ENCODE results near the gene STX18. TPM values are rescaled to one million over a fixed set of nuclear protein-coding genes. Genes with fewer than 3 reads are reported as not detected.

Gene STX18
- total RNA-seq, 1 donor from 2014 or later, result 36.5 TPM

DNA sequence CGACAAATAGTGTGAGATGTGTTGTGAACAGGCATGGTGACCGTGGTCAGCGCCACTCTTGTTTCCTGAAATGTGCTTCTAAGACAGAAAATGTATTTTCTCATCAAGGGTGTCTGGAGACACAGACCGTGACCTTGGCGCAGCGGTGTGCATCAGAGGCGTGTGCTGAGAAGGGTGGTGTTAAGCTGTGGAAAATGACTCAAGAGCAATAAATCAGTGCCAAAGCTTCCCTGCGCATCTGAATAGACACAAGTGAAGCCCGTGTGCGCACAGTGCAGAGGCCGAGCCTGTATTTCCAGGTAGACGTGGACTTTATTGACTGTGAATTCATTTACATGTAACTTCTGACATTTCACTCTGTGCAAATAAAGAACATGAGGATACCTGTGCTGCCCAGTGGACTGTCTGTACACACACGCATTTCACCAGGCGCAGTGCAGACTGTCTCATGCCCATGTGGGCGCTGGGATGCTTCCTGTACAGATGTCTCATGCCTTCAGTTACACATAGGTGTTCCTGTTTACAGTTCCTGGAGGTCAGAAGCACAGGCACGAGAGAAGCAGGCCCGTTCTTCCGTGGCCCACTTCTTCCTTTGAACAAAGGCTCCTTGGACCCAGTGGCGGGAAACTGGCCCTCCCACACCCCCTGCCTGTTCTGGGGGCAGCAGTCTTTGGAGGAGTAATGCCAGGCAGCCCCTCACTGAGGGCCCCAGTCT, 123.0 kb downstream of the STX18 start:
- DNase-seq, result no peak
- intact Hi-C loops (cut with DNase I), result no loop called here
- TF ChIP-seq, protein P1, sequence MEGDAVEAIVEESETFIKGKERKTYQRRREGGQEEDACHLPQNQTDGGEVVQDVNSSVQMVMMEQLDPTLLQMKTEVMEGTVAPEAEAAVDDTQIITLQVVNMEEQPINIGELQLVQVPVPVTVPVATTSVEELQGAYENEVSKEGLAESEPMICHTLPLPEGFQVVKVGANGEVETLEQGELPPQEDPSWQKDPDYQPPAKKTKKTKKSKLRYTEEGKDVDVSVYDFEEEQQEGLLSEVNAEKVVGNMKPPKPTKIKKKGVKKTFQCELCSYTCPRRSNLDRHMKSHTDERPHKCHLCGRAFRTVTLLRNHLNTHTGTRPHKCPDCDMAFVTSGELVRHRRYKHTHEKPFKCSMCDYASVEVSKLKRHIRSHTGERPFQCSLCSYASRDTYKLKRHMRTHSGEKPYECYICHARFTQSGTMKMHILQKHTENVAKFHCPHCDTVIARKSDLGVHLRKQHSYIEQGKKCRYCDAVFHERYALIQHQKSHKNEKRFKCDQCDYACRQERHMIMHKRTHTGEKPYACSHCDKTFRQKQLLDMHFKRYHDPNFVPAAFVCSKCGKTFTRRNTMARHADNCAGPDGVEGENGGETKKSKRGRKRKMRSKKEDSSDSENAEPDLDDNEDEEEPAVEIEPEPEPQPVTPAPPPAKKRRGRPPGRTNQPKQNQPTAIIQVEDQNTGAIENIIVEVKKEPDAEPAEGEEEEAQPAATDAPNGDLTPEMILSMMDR (IDR thresholded peaks at IDR 0.05), result no peak
- Histone ChIP-seq H3K4me3 (no peak overlapping the region), H3K9me3 (no peaks in the 10 kb centered on the region), H3K36me3 (peaks cover 62% of the 10 kb centered on the region), H3K27ac (no peak overlapping the region), H3K4me1 (no peaks in the 10 kb centered on the region), H3K27me3 (ENCODE audit: low read depth) (no peaks in the 10 kb centered on the region)
- ATAC-seq, result no peak

DNA sequence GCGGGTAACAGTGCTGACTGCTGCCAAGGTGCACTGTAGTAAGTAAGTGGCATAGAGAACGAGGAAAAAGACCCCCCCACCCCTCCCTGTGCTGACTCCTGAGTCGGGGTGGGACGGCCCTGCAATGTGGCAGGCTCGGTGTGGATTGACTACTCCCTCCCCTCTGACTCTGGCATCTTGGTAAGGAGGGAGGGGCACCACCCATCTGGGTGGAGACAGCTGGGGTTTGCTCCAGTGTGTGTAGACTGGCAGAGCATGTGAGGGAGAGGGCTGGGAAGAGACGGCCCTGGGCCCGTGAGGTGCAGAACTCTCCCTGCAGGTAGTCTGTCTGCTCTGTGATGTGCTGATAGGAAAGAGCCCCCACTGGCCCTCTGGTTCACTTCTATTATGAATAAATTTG, 124.0 kb downstream of the STX18 start:
- Histone ChIP-seq H3K4me3 (no peak overlapping the region), H3K36me3 (peaks cover 52% of the 10 kb centered on the region), H3K9me3 (no peaks in the 10 kb centered on the region), H3K27me3 (ENCODE audit: low read depth) (no peaks in the 10 kb centered on the region), H3K27ac (no peak overlapping the region), H3K4me1 (no peaks in the 10 kb centered on the region)
- no peak for DNase-seq
- intact Hi-C loops (cut with DNase I), result no loop called here
- TF ChIP-seq, protein P1 (IDR thresholded peaks at IDR 0.05), result no peak
- no peak for ATAC-seq

DNA sequence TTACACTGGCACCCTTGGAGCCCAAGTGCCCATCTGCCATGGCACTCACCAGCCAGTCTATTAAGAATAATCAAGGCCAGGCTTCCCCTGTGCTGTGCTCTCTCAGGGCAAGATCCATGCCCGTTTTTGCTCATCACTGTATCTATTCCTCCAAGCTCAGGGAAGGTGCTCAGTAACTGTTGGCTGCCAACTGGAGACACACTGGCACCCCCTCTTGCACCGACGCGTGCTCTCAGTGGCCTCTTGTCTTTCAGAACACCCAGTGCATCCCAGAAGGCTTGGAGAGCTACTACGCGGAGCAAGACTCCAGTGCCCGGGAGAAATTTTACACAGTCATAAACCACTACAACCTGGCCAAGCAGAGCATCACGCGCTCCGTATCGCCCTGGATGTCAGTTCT, 124.9 kb downstream of the STX18 start:
- no peak overlapping the region for H3K4me3 ChIP-seq
- TF ChIP-seq, protein P1 (IDR thresholded peaks at IDR 0.05), result no peak
- peaks cover 43% of the 10 kb centered on the region for H3K36me3 ChIP-seq
- DNase-seq (no peak), ATAC-seq (no peak)
- H3K27me3 ChIP-seq (ENCODE audit: low read depth), result no peaks in the 10 kb centered on the region
- no peak overlapping the region for H3K27ac ChIP-seq
- intact Hi-C loops (cut with DNase I), result no loop called here
- H3K4me1 ChIP-seq, result no peaks in the 10 kb centered on the region
- no peaks in the 10 kb centered on the region for H3K9me3 ChIP-seq

DNA sequence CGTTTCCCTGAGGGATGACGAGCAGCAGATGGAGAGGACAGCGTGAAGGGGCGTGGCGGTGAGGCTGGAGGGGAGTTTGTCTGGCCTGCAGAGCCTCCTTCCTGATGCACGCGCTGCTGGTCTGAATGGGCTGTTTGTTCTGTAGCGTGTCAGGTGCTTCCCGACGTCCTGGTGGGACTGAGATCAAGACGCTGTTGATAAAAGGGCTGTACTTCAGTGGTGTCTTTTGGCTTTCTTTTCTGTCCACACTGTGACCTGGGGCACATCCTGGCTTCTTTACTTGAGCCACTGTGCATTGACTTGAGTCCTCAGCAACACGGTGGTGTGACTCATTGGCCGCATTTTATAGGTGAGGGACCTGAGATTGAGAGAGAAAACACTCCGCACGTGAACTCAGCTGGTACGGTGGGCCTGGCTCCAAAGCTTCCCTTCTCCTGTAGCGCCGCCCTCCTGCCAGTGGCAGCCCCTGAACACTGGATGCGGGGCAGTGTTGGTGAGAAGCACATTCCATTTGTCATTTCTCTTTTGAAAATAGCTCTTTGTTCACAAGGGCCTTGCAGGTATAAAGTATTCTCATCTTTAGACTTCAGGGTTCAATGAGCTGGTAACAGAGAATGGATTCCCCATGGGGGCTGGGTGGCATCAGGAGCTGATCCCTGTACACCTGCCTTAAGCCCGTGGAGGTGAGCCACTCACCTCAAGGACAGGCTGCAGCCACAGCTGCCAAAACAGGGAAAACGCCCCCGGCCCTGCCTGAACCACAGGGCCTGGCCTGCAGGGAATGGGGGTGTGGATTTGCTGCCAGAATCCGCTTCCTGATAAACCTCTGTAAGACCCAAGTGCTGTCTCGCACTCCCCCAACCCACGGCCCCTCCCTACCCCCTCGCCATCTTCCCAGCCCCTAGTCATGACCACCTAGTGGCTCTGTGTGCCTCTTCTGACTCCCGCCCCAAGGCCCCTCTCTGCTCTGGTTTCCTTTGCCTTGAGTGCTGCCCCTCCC, 125.7 kb downstream of the STX18 start:
- no peaks in the 10 kb centered on the region for H3K4me1 ChIP-seq
- H3K36me3 ChIP-seq, result peaks cover 35% of the 10 kb centered on the region
- DNase-seq (peak; percentile 20), ATAC-seq (no peak)
- no peaks in the 10 kb centered on the region for H3K27me3 ChIP-seq (ENCODE audit: low read depth)
- no peaks in the 10 kb centered on the region for H3K9me3 ChIP-seq
- TF ChIP-seq, protein P1 (IDR thresholded peaks at IDR 0.05), result no peak
- intact Hi-C loops (cut with DNase I), result no loop called here
- H3K27ac ChIP-seq, result no peak overlapping the region
- H3K4me3 ChIP-seq, result no peak overlapping the region

DNA sequence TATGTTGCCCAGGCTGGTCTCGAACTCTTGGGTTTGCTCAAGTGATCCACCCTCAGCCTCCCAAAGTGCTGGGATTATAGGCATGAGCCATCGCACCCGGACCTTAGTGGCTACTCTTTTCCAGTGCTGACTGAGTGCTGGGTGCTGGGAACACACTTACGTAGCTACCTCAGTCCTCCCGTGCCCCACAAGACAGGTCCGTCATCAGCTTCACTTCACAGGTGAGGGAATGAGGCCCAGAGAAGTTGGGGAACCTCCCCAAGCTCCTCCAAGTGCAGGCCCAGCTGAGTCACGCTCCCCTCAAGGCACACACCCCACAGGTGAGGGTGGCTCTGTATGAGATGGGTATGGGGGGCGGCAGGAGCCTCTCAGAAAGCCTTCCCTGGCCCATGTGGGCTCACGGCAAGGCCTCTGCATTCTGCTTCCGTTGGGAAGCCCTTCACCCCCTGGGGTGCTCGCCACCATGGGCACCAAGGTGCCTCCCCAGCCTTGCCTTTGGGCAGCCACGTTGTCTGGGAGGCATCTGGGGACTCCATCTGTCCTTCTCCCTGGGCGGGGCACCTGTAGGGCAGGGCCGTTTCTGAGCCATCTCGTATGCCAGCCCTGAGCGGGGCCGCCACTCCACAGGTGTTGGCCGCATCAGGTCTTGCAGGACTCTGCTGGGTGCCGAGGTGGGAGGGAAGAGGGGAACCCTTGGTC, 126.6 kb downstream of the STX18 start:
- Histone ChIP-seq H3K36me3 (peaks cover 26% of the 10 kb centered on the region), H3K4me1 (no peaks in the 10 kb centered on the region), H3K27me3 (ENCODE audit: low read depth) (no peaks in the 10 kb centered on the region), H3K9me3 (no peaks in the 10 kb centered on the region), H3K27ac (no peak overlapping the region), H3K4me3 (no peak overlapping the region)
- DNase-seq (peak; percentile 30), ATAC-seq (peak in 1 of 2 donors; percentile 11)
- intact Hi-C loops (cut with DNase I), result no loop called here
- TF ChIP-seq, protein P1 (IDR thresholded peaks at IDR 0.05), result no peak

All from lower lobe of right lung (tissue), 2 donors.